Testis (tissue), 2 donors: ENCODE measurements around the gene FSD2.

Experiments
- POLR2A ChIP-seq: fragments of 450-650 bp; IDR thresholded peaks from one replicate; pipeline ENCODE4 v1.6.1; 2017; ENCODE audit warnings: antibody characterized with exemption, mild to moderate bottlenecking, moderate library complexity
- TF ChIP-seq, protein P1 (sequence below), 3 experiments: fragments of 450-650 bp in 2 of 3; fragments of 200-600 bp in 1 of 3; sonication (generic) in 1 of 3; IDR thresholded peaks; one replicate each; pipeline ENCODE4 v1.5.1; 2016 to 2019; ENCODE audit warnings: antibody characterized with exemption in 3 of 3, mild to moderate bottlenecking in 2 of 3, moderate library complexity in 1 of 3

DNA sequence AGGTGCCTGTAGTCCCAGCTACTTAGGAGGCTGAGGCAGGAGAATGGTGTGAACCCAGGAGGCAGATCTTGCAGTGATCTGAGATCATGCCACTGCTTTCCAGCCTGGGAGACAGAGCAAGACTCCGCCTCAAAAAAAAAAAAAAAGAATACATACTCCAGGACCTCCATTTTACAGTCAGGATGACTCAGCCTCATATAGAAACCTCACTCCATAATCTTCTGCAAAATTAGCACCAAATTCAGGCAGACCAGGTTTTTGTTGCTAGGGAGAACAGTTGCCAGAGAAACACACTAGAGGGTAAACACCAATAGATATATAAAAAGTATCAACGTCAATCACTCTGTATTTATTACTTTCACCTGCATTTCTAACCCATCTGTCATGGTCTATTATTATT is 67.9 kb downstream of the FSD2 start:
- TF ChIP-seq, protein P1, sequence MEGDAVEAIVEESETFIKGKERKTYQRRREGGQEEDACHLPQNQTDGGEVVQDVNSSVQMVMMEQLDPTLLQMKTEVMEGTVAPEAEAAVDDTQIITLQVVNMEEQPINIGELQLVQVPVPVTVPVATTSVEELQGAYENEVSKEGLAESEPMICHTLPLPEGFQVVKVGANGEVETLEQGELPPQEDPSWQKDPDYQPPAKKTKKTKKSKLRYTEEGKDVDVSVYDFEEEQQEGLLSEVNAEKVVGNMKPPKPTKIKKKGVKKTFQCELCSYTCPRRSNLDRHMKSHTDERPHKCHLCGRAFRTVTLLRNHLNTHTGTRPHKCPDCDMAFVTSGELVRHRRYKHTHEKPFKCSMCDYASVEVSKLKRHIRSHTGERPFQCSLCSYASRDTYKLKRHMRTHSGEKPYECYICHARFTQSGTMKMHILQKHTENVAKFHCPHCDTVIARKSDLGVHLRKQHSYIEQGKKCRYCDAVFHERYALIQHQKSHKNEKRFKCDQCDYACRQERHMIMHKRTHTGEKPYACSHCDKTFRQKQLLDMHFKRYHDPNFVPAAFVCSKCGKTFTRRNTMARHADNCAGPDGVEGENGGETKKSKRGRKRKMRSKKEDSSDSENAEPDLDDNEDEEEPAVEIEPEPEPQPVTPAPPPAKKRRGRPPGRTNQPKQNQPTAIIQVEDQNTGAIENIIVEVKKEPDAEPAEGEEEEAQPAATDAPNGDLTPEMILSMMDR (IDR thresholded peaks at IDR 0.05) = no peak
- TF ChIP-seq POLR2A = no peak
